Epithelial cell of esophagus (primary cell): Measurements from ENCODE around the gene SUCLG2.

Source experiments
- DNase-seq: peaks from one replicate; pipeline ENCODE4 v3.0.0; 2010; ENCODE audit warnings: low read depth
- H3K4me3 ChIP-seq: 2 replicates; pipeline ENCODE4 v1.5.1; 2011; ENCODE audit warnings: mild to moderate bottlenecking, low read length, control low read depth
- TF ChIP-seq, protein P1 (sequence below): IDR thresholded peaks from 2 replicates; pipeline ENCODE4 v1.5.1; 2011; ENCODE audit warnings: low read depth, mild to moderate bottlenecking, low read length, control low read depth, inconsistent platforms; ENCODE audit not compliant: insufficient read depth; ENCODE audit errors: missing control alignments

Gene SUCLG2

DNA sequence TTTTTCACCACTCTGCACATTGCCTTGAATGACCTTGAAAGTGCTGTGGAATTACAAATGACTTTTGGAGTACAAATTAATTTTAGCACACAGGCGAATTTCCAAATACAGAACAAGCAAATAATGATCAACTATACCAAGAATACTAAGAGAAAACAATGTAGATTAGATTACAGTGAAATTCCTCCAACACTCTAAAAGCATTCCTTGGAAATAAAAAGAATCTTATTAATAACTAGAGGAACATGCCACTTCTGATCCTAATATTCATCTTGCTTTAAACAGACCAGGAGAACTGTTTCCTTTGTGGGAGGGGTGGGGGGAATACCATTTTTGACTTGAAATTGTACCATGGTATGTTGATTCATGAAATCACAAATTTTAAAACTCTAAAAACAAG lies 167.5 kb downstream of the SUCLG2 start:
- DNase-seq = no peak
- H3K4me3 ChIP-seq = no peak overlapping the region
- TF ChIP-seq, protein P1, sequence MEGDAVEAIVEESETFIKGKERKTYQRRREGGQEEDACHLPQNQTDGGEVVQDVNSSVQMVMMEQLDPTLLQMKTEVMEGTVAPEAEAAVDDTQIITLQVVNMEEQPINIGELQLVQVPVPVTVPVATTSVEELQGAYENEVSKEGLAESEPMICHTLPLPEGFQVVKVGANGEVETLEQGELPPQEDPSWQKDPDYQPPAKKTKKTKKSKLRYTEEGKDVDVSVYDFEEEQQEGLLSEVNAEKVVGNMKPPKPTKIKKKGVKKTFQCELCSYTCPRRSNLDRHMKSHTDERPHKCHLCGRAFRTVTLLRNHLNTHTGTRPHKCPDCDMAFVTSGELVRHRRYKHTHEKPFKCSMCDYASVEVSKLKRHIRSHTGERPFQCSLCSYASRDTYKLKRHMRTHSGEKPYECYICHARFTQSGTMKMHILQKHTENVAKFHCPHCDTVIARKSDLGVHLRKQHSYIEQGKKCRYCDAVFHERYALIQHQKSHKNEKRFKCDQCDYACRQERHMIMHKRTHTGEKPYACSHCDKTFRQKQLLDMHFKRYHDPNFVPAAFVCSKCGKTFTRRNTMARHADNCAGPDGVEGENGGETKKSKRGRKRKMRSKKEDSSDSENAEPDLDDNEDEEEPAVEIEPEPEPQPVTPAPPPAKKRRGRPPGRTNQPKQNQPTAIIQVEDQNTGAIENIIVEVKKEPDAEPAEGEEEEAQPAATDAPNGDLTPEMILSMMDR = no peak

DNA sequence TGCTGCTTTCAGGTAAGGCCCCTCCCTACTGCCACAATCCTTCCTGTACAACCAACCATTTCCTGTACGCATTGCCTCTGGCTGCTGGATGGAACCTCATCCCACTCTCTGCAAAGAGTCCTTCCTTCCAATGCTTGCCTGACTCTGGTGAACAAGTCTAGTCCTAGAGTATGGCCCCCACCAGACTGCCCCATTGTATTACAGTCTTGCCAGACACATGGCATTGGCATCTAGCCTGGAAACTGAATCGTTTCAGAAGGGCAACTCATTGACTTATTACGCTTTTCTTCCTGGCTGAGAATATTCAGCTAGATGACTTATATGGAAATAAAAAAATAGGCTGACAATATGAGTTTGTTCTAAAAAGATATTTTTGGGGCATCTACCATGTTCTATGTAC lies 170.3 kb downstream of the SUCLG2 start:
- H3K4me3 ChIP-seq = no peak overlapping the region
- DNase-seq = no peak
- TF ChIP-seq, protein P1 = no peak

DNA sequence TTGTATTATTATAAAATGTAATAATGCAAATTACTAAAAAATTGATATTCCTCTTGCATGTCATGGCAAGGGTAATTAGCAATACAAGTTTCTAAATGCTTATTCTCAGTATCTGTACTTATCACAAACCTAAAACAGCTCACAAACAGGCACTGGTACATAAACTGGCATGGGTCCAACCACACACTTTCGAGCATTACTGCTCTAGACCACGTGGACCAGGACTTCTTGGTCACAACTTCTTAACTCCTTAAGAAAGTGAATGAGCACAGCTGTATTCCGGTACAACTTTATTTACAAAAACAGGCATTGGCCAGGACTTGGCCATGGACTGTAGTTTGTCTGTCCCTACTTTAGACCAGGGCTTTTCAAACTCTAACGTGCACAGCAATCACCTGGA lies 173.3 kb downstream of the SUCLG2 start:
- no peak for DNase-seq
- H3K4me3 ChIP-seq = no peak overlapping the region
- TF ChIP-seq, protein P1 = no peak

DNA sequence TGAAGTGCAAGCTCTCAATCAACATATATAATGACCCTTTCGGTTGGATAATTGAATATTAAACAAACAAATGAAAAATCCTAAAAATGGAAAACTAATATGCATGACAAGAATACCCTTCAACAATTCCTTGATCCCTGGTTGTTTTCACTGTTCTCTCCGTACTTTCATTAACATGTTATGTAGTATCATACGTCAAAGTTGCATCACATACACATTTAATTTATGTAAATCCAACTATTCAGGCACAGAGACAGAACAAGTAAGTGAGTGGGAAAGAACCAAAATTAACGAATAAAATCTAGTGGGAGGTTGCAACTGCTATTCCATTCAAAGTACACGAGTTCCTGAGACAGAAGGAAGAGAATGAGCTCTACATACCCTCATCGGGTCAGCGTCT lies 176.0 kb downstream of the SUCLG2 start:
- H3K4me3 ChIP-seq = no peak overlapping the region
- TF ChIP-seq, protein P1 = no peak
- no peak for DNase-seq

DNA sequence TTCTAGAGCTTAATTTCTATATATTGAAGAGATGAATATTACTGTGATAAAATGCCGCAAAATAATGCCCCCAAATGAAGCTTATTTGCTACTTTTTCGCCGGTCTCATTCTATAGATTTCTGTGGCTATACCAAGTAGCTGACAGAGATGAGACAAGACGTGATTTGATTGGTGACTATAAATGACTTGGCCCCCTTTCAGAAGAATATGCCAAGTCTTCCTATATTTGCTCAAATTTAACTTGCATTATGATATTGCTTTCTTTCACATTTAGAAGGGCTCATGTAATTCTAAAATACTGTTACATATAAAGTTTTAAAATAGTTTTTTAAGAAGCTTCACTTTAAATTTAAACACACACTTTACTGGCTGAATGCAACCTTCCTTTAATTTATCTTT lies 180.1 kb downstream of the SUCLG2 start:
- H3K4me3 ChIP-seq = no peak overlapping the region
- no peak for DNase-seq
- TF ChIP-seq, protein P1 = no peak

DNA sequence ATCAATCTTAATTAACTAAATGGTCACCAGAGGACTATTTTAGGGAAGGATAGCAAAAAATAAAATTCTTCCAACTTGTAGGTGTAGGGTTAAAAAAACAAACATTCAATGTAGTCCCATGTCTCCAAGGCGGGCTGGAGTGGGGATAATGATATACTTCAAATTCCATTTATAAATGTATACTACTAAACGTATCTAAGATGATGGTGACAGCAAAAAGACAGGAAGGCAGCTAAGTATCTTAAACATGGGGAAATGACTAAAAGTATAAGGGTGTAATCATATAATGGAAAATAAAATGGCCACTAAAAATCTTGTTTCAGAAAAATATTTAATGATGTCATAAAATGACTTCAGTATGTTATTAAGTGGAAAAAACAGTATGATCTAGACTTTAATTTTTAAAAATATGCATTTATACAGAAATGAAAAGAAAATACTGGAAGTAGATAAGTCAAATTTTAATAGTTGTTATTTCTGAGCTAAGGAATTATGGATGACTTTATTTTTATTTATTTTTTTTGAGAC lies 181.7 kb downstream of the SUCLG2 start:
- TF ChIP-seq, protein P1 = no peak
- no peak for DNase-seq
- no peak overlapping the region for H3K4me3 ChIP-seq

DNA sequence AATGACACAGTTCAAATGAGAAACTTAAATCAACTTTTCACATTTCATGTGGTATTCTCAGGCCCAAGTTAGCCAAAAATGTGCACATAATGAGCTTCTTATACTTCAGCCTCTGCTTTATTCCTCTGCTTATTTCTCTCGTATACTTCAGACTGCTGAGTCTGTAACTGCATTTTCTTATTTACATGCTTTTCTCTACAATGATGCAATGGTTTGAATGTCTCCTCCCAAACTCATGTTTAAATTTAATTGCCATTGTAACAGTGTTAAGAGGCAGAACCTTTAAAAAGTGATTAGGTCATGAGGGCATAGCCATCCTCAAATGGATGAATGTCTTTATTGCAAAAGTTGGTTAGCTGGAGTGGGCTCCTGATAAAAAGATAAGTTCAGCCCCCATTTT lies 184.2 kb downstream of the SUCLG2 start:
- H3K4me3 ChIP-seq = no peak overlapping the region
- no peak for DNase-seq
- TF ChIP-seq, protein P1 = no peak
